GM12892 (cell line): ENCODE data around the gene FIGLA.

Source experiments
- POLR2A ChIP-seq: IDR thresholded peaks from 2 replicates; pipeline ENCODE4 v1.6.1; 2011; ENCODE audit warnings: low read depth, low read length, control low read depth
- POLR2AphosphoS5 ChIP-seq: IDR thresholded peaks from 2 replicates; pipeline ENCODE4 v1.6.1; 2011; ENCODE audit warnings: low read depth, low read length, control low read depth
- TAF1 ChIP-seq: IDR thresholded peaks from 2 replicates; pipeline ENCODE4 v1.6.1; 2011; ENCODE audit warnings: low read depth, mild to moderate bottlenecking, control low read depth, low read length, borderline replicate concordance

DNA sequence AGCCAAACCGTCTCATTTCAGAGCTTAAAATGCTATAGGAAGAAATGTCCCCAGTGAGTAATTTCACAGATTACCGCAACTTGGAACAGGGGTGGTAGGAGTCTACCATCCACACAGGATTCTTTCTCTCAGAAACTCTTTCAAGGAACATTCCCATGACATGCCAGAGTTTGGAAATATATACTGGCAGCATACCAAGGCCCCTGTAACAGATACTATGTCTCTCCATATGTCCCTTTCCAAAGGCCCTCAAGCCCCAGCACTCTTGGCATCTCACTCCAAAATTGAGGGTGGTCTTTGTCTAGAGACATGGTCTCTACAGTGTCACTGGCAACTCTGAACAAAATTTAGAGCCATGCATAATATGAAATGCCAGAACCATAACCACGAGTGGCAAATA, 11.0 kb downstream of the FIGLA start:
- TF ChIP-seq POLR2A (no peak), POLR2AphosphoS5 (no peak), TAF1 (no peak)
